ENCODE measurements around the gene CLCA2.

Gene CLCA2

DNA sequence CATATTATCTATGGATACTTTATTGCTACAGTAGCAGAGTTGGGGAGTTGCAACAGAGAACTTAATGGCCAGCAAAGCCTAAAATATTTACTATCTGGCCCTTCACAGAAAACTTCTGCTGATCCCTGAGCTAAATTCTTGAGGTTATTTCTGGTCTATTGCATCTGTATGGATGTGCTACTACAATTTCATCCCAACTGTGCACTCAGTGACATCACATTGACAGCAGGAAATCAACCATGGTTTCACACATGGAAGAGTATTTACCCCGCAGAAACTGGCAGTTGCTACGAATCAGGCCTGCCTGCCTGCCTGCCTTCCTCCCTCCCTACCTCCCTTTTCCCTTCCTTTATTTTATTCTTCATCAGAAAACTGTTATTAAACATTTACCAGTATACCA is 12.1 kb downstream of the CLCA2 start:
- Histone ChIP-seq H3K9ac (no peak overlapping the region), H4K20me1 (ENCODE audit: insufficient read depth) (no peaks in the 10 kb centered on the region), H2AFZ (ENCODE audit: low read depth) (no peak overlapping the region), H3K4me3 (IDR thresholded peaks at IDR 0.05; ENCODE audit: insufficient read depth, low read depth, low read length) (no peak overlapping the region), H3K36me3 (ENCODE audit: insufficient read depth) (no peaks in the 10 kb centered on the region), H3K27ac (no peak overlapping the region), H3K79me2 (ENCODE audit: insufficient read depth, low read depth) (no peaks in the 10 kb centered on the region), H3K27me3 (ENCODE audit: insufficient read depth, low read depth) (no peaks in the 10 kb centered on the region), H3K4me1 (ENCODE audit: low read depth, poor library complexity, severe bottlenecking) (peaks cover 21% of the 10 kb centered on the region), H3K4me2 (no peak overlapping the region)
- TF ChIP-seq, protein P1, sequence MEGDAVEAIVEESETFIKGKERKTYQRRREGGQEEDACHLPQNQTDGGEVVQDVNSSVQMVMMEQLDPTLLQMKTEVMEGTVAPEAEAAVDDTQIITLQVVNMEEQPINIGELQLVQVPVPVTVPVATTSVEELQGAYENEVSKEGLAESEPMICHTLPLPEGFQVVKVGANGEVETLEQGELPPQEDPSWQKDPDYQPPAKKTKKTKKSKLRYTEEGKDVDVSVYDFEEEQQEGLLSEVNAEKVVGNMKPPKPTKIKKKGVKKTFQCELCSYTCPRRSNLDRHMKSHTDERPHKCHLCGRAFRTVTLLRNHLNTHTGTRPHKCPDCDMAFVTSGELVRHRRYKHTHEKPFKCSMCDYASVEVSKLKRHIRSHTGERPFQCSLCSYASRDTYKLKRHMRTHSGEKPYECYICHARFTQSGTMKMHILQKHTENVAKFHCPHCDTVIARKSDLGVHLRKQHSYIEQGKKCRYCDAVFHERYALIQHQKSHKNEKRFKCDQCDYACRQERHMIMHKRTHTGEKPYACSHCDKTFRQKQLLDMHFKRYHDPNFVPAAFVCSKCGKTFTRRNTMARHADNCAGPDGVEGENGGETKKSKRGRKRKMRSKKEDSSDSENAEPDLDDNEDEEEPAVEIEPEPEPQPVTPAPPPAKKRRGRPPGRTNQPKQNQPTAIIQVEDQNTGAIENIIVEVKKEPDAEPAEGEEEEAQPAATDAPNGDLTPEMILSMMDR (conservative IDR thresholded peaks at IDR 0.05; ENCODE audit: low read depth, low read length) = no peak

DNA sequence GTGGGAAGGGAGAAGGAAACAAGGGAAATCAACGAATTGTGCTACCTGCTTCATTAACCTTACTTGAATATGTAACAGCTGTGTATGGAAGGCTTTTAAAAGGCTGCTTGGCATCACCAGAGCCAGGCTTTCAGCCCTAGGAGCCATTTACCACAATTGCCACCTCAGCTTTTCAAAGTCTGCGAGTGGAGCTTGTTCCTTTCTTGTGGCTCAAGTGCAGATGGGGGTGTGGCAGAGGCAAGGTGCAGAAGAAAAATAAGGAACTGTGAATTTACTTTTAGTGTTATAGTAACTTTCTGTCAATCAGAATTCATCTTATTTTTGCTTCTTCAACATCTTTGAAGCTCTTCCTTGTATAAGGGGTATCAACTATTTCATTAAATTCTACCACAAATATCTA is 17.6 kb downstream of the CLCA2 start:
- H2AFZ ChIP-seq (ENCODE audit: low read depth) = no peak overlapping the region
- no peak overlapping the region for H3K9ac ChIP-seq
- H3K27ac ChIP-seq = no peak overlapping the region
- no peaks in the 10 kb centered on the region for H3K36me3 ChIP-seq (ENCODE audit: insufficient read depth)
- H3K4me1 ChIP-seq (ENCODE audit: low read depth, poor library complexity, severe bottlenecking) = peaks cover 30% of the 10 kb centered on the region
- no peak overlapping the region; the same call in none of the 2 replicates for H3K4me2 ChIP-seq
- TF ChIP-seq, protein P1 (conservative IDR thresholded peaks at IDR 0.05; ENCODE audit: low read depth, low read length) = no peak
- no peak overlapping the region for H3K4me3 ChIP-seq (IDR thresholded peaks at IDR 0.05; ENCODE audit: insufficient read depth, low read depth, low read length)
- no peaks in the 10 kb centered on the region for H4K20me1 ChIP-seq (ENCODE audit: insufficient read depth)
- H3K27me3 ChIP-seq (ENCODE audit: insufficient read depth, low read depth) = no peaks in the 10 kb centered on the region
- H3K79me2 ChIP-seq (ENCODE audit: insufficient read depth, low read depth) = no peaks in the 10 kb centered on the region

GRCh38 chr1:86441997-86442396 is 18.0 kb downstream of the CLCA2 start:
- H3K4me2 ChIP-seq = no peak overlapping the region
- H4K20me1 ChIP-seq (ENCODE audit: insufficient read depth) = no peaks in the 10 kb centered on the region
- TF ChIP-seq, protein P1 (conservative IDR thresholded peaks at IDR 0.05; ENCODE audit: low read depth, low read length) = no peak
- no peaks in the 10 kb centered on the region for H3K27me3 ChIP-seq (ENCODE audit: insufficient read depth, low read depth)
- H3K27ac ChIP-seq = no peak overlapping the region
- no peaks in the 10 kb centered on the region for H3K36me3 ChIP-seq (ENCODE audit: insufficient read depth)
- H3K4me1 ChIP-seq (ENCODE audit: low read depth, poor library complexity, severe bottlenecking) = peaks cover 30% of the 10 kb centered on the region
- no peaks in the 10 kb centered on the region for H3K79me2 ChIP-seq (ENCODE audit: insufficient read depth, low read depth)
- H2AFZ ChIP-seq (ENCODE audit: low read depth) = no peak overlapping the region
- no peak overlapping the region for H3K4me3 ChIP-seq (IDR thresholded peaks at IDR 0.05; ENCODE audit: insufficient read depth, low read depth, low read length)
- H3K9ac ChIP-seq = no peak overlapping the region

DNA sequence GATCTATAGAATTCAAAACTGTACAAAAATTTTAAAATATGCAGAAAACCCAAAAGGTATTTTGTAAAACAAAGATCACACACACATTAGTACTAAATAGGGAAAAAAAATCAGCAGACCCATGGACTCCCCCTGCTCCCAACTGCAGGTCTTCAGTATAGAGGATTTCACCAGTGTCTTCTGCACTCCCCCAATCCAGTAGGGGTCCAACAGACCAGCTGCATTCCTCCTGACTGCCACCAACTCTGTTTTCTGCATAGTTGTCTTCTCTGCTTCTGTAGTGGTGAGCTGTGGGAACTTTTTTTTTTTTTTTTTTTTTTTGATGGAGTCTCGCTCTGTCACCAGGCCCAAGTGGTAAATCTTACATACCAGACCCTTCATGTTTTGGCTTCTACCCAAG is 21.9 kb downstream of the CLCA2 start:
- Histone ChIP-seq H2AFZ (ENCODE audit: low read depth) (no peak overlapping the region), H3K9ac (no peak overlapping the region), H3K27ac (no peak overlapping the region), H3K4me2 (no peak overlapping the region), H4K20me1 (ENCODE audit: insufficient read depth) (no peaks in the 10 kb centered on the region), H3K36me3 (ENCODE audit: insufficient read depth) (no peaks in the 10 kb centered on the region), H3K4me3 (IDR thresholded peaks at IDR 0.05; ENCODE audit: insufficient read depth, low read depth, low read length) (no peak overlapping the region), H3K79me2 (ENCODE audit: insufficient read depth, low read depth) (no peaks in the 10 kb centered on the region), H3K4me1 (ENCODE audit: low read depth, poor library complexity, severe bottlenecking) (peaks cover 15% of the 10 kb centered on the region), H3K27me3 (ENCODE audit: insufficient read depth, low read depth) (no peaks in the 10 kb centered on the region)
- TF ChIP-seq, protein P1 (conservative IDR thresholded peaks at IDR 0.05; ENCODE audit: low read depth, low read length) = no peak
